SK-N-MC (cell line): ENCODE results near the gene QPCT.
"Not testable (repeated sequence)": the region's sequence is repeated elsewhere in the genome, so short reads cannot be mapped to it uniquely, and the experiment has no call there.

Source experiments
- DNase-seq: peaks from one replicate; pipeline ENCODE4 v3.0.0-alpha.2; 2011; ENCODE audit warnings: low read depth, low spot score
- H3K27ac ChIP-seq: fragments of 200-600 bp; sonication (generic); 2 replicates; pipeline ENCODE4 v1.5.1; 2016; ENCODE audit warnings: mixed run types
- H3K36me3 ChIP-seq: fragments of 200-600 bp; sonication (generic); 2 replicates; pipeline ENCODE4 v1.6.1; 2017; ENCODE audit warnings: antibody characterized with exemption, low read length, mixed read lengths; ENCODE audit not compliant: insufficient read depth
- H3K4me3 ChIP-seq: fragments of 200-600 bp; sonication (generic); 2 replicates; pipeline ENCODE4 v1.5.1; 2016
- H3K9ac ChIP-seq: fragments of 200-600 bp; sonication (generic); 2 replicates; pipeline ENCODE4 v1.8.0; 2017; ENCODE audit warnings: mixed run types, mixed read lengths; ENCODE audit not compliant: insufficient read length
- H3K9me3 ChIP-seq: fragments of 200-600 bp; sonication (generic); 2 replicates; pipeline ENCODE4 v1.6.1; 2017; ENCODE audit warnings: low read depth, mild to moderate bottlenecking, antibody characterized with exemption, low read length, moderate library complexity, mixed read lengths
- EZH2 ChIP-seq: fragments of 200-600 bp; sonication (generic); IDR thresholded peaks from one replicate; pipeline ENCODE4 v1.6.1; 2017; ENCODE audit warnings: antibody characterized with exemption
- FOXP2 ChIP-seq: optimal IDR thresholded peaks from 2 replicates; pipeline ENCODE3; 2011; ENCODE audit warnings: mild to moderate bottlenecking, moderate library complexity; ENCODE audit not compliant: insufficient read depth; ENCODE audit errors: extremely low read length, control extremely low read depth
- POLR2AphosphoS5 ChIP-seq: IDR thresholded peaks from 2 replicates; pipeline ENCODE4 v1.6.1; 2012; ENCODE audit warnings: mild to moderate bottlenecking, low read depth, low read length, borderline replicate concordance

The QPCT gene

DNA sequence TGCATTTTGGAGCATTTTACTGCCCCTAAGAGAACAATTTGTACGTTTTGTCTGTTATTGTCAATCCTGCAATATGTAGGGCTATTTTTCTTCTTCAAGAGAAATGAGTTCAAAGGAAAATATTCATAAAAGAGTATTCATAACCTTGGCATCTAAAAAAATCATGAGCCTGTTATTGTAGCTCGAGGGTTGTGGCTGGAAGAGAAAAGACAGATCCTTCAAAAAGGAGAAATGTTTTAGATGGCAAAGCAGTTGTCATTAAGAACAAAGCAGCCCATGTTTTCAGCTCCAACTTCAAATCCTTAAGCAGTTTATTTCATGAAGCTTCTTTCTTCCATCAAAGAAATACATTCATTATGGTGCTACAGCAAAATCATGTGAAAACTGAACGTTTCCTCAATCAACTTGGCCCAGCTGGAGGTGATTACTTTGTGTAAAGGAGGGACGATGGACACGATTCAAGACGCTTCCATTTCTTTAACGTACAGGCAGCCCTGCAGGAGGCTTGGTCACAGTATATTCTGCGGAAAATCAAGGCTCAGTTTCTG lies 31.4 kb downstream of the QPCT start:
- Histone ChIP-seq H3K4me3 (no peak overlapping the region), H3K9me3 (no peaks in the 10 kb centered on the region), H3K36me3 (no peaks in the 10 kb centered on the region), H3K9ac (no peak overlapping the region), H3K27ac (no peak overlapping the region)
- DNase-seq: no peak
- no peak for TF ChIP-seq EZH2
- no peak for TF ChIP-seq POLR2AphosphoS5
- no peak for TF ChIP-seq FOXP2

DNA sequence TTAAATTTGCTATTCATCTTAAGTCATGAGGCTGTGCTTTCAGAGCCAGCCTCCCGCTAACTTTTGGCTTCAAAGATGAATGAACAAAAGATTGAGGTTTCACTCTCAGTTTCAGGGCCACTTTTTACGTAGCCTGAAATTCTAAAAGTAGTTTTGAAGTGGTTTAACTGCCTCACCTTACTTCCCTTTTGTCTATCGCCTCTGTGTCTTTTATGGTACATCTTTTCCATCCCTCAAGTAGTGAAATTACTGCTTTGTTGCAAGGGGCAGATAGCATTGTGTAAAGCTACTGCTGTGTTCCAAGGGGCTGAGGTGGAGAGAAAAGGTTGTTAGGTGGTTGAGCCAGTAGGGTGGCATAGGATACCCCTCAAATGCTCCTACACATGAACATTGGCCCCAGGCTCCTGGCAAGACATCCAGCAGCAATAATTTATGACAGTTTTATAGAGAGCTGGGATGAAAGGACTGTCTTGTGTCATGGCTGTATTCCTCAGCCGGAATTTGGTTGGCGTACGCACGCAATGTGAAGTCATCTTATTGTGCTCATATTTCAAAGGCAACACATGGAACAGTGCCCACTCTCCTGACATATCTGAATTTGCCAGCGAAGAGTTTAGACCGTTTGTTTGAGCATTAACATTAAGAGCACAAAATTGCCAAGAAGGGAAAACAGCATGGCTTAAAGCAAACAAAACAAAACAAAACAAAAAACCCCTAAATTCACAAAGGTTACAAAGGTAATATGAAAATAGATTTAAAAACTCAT lies 32.2 kb downstream of the QPCT start:
- Histone ChIP-seq H3K9ac (no peak overlapping the region), H3K4me3 (no peak overlapping the region; the same call in 1 of the 2 replicates), H3K9me3 (no peaks in the 10 kb centered on the region), H3K27ac (no peak overlapping the region), H3K36me3 (no peaks in the 10 kb centered on the region)
- DNase-seq: no peak
- TF ChIP-seq POLR2AphosphoS5 (peak; percentile 42; the same call in 1 of the 2 replicates), EZH2 (no peak)

DNA sequence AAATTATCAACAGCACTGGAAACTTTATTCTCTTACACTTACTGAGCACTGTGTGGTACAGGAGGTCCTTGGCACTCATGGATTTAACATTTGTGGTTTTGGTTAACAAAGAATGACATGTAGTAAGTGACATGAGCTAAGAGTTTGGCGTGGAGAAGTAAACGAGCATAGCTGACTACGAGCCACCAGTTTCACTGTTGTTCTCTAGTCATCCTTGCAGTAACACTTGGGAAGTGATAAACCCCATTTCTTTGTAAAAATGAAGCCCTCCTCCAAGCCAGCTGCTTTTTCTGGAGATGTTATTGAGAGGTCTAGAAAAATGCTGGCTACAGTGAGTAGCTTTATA lies 32.7 kb downstream of the QPCT start:
- no peak overlapping the region for H3K27ac ChIP-seq
- no peaks in the 10 kb centered on the region for H3K36me3 ChIP-seq
- no peak overlapping the region; the same call in 1 of the 2 replicates for H3K4me3 ChIP-seq
- TF ChIP-seq FOXP2 (no peak), POLR2AphosphoS5 (no peak), EZH2 (no peak)
- H3K9me3 ChIP-seq: no peaks in the 10 kb centered on the region
- no peak overlapping the region for H3K9ac ChIP-seq
- no peak for DNase-seq

DNA sequence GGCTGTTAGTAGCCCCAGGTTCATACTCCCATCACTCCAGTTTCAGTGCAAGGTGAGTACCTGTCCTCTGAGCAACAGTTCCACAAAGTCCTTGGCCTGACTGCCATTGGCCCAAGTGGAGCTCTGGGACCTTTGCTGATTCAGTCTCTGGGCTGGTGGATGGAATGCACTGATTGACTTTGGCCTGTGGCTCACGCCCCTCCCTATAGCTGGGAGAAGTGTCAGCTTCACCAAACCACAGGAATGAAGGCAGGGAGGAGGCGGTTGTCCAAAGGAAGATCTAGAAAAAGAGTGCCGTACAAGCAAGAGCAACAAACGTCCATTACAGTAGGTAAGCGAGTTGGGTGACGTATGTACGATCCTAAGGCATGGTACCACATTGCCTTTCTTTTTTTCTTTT lies 34.0 kb downstream of the QPCT start:
- Histone ChIP-seq H3K9me3 (no peaks in the 10 kb centered on the region), H3K36me3 (no peaks in the 10 kb centered on the region), H3K9ac (no peak overlapping the region), H3K27ac (no peak overlapping the region), H3K4me3 (no peak overlapping the region)
- no peak for TF ChIP-seq POLR2AphosphoS5
- TF ChIP-seq FOXP2: no peak
- TF ChIP-seq EZH2: no peak
- DNase-seq: no peak

DNA sequence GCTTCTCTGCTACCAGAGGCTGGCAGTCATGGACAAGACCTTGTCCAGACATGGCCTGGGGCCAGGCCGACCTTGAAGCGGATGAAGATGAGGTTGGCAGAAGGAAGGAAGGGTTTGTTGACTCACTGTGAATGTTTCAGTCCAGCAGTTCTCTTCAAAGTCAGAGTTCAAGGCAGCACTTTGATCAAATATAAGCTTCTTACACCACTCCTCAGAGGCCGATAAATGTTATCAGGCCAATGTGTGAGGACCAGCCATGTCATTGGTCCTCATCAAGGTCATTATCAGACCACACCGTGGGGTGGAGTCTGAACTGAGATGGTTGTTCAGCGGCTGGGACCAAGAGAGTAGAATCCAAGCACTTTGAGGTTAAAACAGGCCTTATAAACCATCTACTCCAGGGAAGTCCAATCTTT lies 35.5 kb downstream of the QPCT start:
- H3K27ac ChIP-seq: no peak overlapping the region
- H3K4me3 ChIP-seq: no peak overlapping the region
- no peaks in the 10 kb centered on the region for H3K9me3 ChIP-seq
- no peaks in the 10 kb centered on the region for H3K36me3 ChIP-seq
- no peak overlapping the region for H3K9ac ChIP-seq
- no peak for TF ChIP-seq POLR2AphosphoS5
- no peak for TF ChIP-seq EZH2
- TF ChIP-seq FOXP2: no peak
- DNase-seq: no peak

DNA sequence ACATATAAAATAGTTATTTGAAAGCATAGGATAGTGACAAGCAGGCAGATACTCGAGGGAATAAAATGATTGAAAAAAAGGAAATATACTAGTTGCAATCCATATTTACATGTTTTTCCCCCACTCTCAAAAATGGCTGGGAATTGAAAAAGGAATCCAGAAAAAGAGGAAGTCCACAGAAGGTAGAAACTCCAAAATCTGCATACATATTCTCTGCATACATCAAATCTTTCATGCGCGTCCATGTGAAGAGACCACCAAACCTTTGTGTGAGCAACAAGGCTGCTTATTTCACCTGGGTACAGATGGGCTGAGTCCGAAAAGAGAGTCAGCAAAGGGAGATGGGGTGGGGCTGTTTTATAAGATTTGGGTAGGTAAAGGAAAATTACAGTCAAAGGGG lies 36.4 kb downstream of the QPCT start:
- H3K36me3 ChIP-seq, H3K4me3 ChIP-seq, H3K9ac ChIP-seq, H3K27ac ChIP-seq, H3K9me3 ChIP-seq, DNase-seq: not testable (repeated sequence)

DNA sequence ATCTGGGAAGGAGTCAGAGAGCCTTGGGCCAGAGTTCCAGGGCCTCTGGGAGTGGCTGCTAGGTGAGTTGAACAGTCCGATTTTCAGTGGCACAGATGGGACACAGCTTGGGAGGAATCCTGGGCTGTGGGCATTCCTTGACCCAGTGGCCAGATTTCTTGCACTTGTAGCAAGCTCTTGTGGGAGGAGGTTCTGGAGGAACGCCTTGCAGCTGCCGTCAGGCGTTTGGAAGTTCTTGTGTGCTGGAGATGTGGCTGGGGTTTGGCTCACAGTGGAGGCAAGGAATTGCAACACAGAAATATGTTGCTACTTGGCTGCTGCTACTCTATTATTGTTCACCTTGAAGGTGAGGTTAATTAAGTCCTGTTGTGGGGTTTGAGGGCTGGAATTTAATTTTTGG lies 39.8 kb downstream of the QPCT start:
- not testable (repeated sequence) for H3K9ac ChIP-seq, H3K9me3 ChIP-seq, DNase-seq, H3K4me3 ChIP-seq, H3K27ac ChIP-seq, H3K36me3 ChIP-seq

DNA sequence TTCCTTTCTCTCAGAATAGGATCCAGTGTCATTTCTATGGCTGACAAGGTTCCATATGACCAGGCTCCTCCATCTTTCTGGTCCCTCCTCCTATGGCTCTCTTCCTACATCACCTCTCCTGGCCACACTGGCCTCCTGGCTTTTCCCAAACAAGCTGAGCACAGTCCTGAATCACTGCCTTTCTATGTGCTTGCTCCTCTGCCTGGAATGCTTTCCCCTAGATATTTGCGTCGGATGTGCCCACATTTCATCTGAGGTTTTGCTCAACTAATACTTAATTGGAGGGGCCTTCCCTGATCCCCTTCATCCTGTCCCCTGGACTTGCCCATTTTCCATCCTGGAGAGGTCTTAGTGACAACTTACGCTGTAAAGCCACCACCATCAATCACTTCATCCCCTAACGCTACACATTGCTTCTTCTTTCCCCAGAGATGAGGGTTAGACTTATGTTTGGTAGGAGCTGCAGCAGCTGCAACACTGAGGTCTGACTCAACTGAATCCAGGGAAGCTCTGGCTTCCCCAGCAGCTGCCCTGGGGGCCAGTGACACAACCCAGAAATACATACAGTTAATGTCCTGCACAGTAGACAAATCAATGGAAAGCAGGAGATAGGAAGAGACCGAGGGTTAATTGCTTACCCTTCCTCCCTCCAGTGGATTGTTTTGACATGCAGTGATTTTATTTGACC lies 42.9 kb downstream of the QPCT start:
- TF ChIP-seq FOXP2 (no peak), EZH2 (no peak), POLR2AphosphoS5 (no peak)
- Histone ChIP-seq H3K9me3 (no peaks in the 10 kb centered on the region), H3K9ac (no peak overlapping the region), H3K27ac (no peak overlapping the region), H3K4me3 (no peak overlapping the region), H3K36me3 (no peaks in the 10 kb centered on the region)
- no peak for DNase-seq

DNA sequence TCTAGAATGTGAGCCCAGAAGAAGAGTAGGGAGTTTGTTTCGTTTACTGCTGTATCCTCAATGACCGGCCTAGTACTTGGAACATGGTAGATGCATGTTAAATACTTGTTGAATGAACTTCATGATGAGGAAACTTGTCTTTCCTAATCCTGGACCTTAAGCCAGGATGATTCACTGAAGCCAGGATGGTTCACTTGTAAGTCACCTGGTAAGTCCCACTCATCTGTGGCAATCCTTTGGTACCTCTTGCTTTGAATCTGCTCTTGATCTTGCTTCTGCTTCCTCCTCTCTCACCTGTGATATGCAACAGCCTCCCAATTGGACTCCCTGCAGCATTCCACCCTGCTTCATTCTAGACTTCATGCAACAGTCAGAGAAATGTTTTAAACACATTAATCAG lies 43.6 kb downstream of the QPCT start:
- DNase-seq: no peak
- Histone ChIP-seq H3K36me3 (no peaks in the 10 kb centered on the region), H3K27ac (no peak overlapping the region), H3K9me3 (no peaks in the 10 kb centered on the region), H3K4me3 (no peak overlapping the region), H3K9ac (no peak overlapping the region)
- TF ChIP-seq FOXP2 (no peak), POLR2AphosphoS5 (no peak), EZH2 (no peak)
